NT2/D1 (cell line): ENCODE data around the gene SPOCK1.

Source experiments
- DNase-seq: peaks from one replicate; pipeline ENCODE4 v3.0.0-alpha.2; 2011; ENCODE audit warnings: low read depth, low spot score
- H3K27me3 ChIP-seq: 2 replicates; pipeline ENCODE4 v1.6.0; 2011; ENCODE audit warnings: mild to moderate bottlenecking; ENCODE audit not compliant: insufficient read length, insufficient read depth
- H3K36me3 ChIP-seq: 2 replicates; pipeline ENCODE4 v1.6.1; 2011; ENCODE audit warnings: mild to moderate bottlenecking, low read length, mixed read lengths; ENCODE audit not compliant: insufficient read depth, insufficient read length
- H3K4me1 ChIP-seq: 2 replicates; pipeline ENCODE4 v1.5.1; 2011; ENCODE audit not compliant: insufficient read depth, insufficient read length
- H3K4me3 ChIP-seq: 2 replicates; pipeline ENCODE4 v1.5.1; 2011; ENCODE audit warnings: low read depth; ENCODE audit not compliant: insufficient read length
- H3K9ac ChIP-seq: 2 replicates; pipeline ENCODE4 v1.6.0; 2011; ENCODE audit warnings: low read depth; ENCODE audit not compliant: insufficient read length
- H3K9me3 ChIP-seq: 2 replicates; pipeline ENCODE4 v1.5.1; 2011; ENCODE audit warnings: mild to moderate bottlenecking, low read length; ENCODE audit not compliant: insufficient read depth
- SUZ12 ChIP-seq: IDR thresholded peaks from 2 replicates; pipeline ENCODE4 v1.6.1; 2011; ENCODE audit not compliant: insufficient read length, insufficient read depth; ENCODE audit errors: extremely low read depth
- YY1 ChIP-seq: IDR thresholded peaks from 2 replicates; pipeline ENCODE4 v1.6.1; 2011; ENCODE audit not compliant: insufficient read length, insufficient read depth
- ZNF274 ChIP-seq: IDR thresholded peaks from 2 replicates; pipeline ENCODE4 v1.6.1; 2011; ENCODE audit warnings: mild to moderate bottlenecking, low read depth, low read length

SPOCK1 gene

DNA sequence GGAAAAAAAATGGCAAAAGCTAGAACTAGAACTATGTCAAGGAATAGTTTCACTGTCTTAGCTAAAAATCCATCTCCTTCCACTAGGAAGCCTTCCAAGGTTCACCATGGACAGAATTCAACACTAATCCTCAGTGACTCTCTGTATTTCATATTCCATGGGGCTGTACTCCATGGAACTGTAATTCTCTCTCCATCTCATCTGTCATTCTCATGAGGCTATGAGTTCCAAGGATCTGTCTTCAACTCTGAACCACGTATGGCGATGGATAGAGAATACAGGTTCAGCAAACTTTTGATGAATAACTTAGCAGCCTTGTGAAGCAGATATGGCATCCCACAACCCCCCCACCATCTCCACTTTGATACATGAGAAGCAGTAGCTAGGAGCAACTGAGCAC lies 184.0 kb downstream of the SPOCK1 start:
- no peaks in the 10 kb centered on the region for H3K9me3 ChIP-seq
- no peak for DNase-seq
- H3K36me3 ChIP-seq = no peaks in the 10 kb centered on the region
- no peaks in the 10 kb centered on the region for H3K4me1 ChIP-seq
- no peaks in the 10 kb centered on the region for H3K27me3 ChIP-seq
- no peak overlapping the region for H3K9ac ChIP-seq
- H3K4me3 ChIP-seq = no peak overlapping the region
- TF ChIP-seq ZNF274 (no peak), YY1 (no peak), SUZ12 (no peak)

DNA sequence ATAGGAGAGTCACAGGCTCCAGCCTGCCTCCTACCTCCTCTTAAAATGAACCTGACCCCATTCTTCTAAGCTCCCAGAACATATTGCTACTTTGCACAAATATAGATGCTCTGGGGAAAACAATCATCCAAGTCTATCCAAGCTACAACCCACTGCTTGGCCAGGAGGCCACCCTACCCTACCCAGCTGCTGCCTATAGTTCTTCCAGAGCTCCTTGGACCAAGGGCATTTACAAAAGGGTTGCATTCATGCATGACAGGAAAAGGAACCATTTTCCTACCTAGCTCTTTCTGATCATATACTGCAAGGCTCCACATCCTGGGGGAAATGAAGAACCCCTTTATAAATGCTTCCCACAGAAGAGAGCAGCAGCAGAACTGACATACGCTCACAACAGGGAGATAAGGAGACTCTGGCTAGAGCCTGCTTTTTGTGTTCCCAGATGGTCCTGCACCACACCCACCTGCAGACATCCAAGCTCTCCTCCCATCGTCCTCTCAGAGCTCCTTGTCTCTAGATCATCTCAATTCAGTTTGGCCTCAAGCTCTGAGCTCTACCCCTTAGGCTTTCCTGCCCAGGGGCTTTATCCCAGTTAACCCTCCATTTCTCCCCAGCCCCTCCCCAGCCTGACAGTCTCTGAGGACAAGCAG lies 185.5 kb downstream of the SPOCK1 start:
- no peaks in the 10 kb centered on the region for H3K4me1 ChIP-seq
- TF ChIP-seq YY1 (no peak), SUZ12 (no peak), ZNF274 (no peak)
- no peak for DNase-seq
- H3K36me3 ChIP-seq = no peaks in the 10 kb centered on the region
- no peak overlapping the region for H3K9ac ChIP-seq
- no peak overlapping the region for H3K4me3 ChIP-seq
- H3K9me3 ChIP-seq = no peaks in the 10 kb centered on the region
- H3K27me3 ChIP-seq = no peaks in the 10 kb centered on the region

DNA sequence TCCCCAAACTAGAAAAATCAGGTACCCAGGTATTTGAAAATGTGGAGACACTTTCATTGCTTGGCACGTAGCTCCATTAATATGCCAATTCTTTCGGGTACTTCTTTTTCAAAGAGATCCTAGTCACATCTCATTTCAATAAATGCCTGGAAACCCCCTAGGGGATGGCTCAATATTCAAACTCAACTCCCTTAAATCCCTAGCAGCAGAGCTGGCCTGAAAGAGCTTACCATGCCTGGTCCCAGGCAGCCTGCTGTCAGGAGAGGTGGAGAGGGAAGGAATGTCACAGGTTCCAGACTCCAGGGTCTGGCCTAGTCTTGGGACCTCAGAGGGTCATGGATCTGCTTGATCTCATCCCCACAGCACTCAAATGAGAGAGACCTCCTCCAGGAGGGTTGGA lies 187.1 kb downstream of the SPOCK1 start:
- Histone ChIP-seq H3K4me3 (no peak overlapping the region), H3K9me3 (no peaks in the 10 kb centered on the region), H3K9ac (no peak overlapping the region), H3K4me1 (no peaks in the 10 kb centered on the region), H3K27me3 (no peaks in the 10 kb centered on the region), H3K36me3 (no peaks in the 10 kb centered on the region)
- no peak for TF ChIP-seq ZNF274
- TF ChIP-seq YY1 = no peak
- no peak for TF ChIP-seq SUZ12
- peak; percentile 9 for DNase-seq

DNA sequence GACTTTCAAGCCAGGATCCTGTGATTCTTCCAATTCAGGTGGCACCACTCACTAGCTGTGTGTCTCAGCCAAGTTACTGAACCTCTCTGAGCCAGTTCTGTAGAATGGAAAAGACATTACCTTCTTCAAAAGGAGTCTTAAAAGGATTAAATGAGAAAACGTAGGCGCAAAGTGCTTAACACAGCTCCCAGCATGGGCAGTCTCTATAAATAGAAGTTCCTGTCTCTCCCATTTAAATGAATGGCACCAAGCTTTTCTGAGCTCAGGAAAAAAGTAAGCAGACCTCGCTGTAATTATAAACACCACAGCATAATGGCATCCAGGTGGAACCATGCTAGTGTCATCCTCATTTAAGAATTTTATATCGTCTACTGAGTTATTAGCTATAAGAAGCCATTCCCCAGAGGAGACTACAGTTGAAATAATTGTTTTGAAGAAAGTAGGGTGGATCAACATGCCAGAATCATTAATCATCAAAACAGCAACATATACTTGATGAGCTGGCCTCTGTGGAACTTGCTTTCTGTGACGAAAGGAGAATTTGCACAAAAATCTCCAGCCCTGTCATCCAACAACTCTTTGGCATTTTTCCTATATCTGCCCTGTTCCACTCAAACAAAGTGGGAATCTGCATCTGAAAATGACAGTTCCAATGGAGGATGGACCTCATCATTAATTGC lies 188.9 kb downstream of the SPOCK1 start:
- no peak for TF ChIP-seq YY1
- no peak for TF ChIP-seq ZNF274
- no peak for TF ChIP-seq SUZ12
- Histone ChIP-seq H3K9me3 (no peaks in the 10 kb centered on the region), H3K36me3 (no peaks in the 10 kb centered on the region), H3K4me3 (no peak overlapping the region), H3K27me3 (no peaks in the 10 kb centered on the region), H3K9ac (no peak overlapping the region), H3K4me1 (no peaks in the 10 kb centered on the region)
- no peak for DNase-seq

DNA sequence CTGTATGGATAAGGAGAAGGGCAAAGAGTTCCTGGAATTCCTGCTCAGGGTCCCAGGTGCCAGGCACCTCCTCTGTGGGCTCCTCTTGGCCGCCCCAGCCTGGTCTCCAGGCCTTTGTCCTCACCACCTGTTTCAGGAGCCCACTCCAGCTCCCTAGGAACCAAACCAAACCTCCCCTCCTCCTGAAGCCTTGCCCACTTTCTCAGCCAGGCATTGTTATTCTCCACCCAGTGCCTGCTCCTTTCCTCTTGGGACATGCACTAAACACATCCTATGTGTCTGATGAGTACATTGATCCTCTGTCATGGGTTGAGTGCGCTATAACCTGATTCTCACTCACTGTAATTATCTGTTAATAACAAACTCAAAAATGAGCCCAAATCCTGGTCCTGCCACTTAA lies 189.8 kb downstream of the SPOCK1 start:
- TF ChIP-seq SUZ12 (no peak), ZNF274 (no peak), YY1 (no peak)
- Histone ChIP-seq H3K36me3 (no peaks in the 10 kb centered on the region), H3K4me3 (no peak overlapping the region), H3K4me1 (no peaks in the 10 kb centered on the region), H3K9ac (no peak overlapping the region), H3K9me3 (no peaks in the 10 kb centered on the region), H3K27me3 (no peaks in the 10 kb centered on the region)
- DNase-seq = no peak

DNA sequence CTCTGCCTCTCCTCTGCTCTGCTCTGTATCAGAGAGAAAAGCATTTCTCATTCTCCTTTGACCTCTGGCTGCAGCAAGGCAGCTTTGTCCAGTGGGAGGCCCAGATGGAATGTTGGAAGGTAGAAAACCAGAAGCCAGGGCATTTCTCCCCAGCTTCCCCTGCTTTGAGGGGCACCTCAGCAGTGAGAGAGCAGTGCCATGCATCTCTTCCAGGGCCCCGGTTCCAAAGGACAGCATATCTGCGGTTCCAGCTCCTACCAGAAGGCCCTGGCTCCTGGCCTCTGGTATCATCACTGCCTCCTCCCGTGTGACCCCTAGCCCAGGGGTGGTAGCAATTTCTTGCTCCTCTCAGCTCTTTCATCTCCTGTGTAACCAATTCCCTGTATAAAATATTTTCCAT lies 190.8 kb downstream of the SPOCK1 start:
- H3K4me3 ChIP-seq = no peak overlapping the region
- no peaks in the 10 kb centered on the region for H3K4me1 ChIP-seq
- TF ChIP-seq YY1 (no peak), ZNF274 (no peak), SUZ12 (no peak)
- no peaks in the 10 kb centered on the region for H3K27me3 ChIP-seq
- DNase-seq = no peak
- H3K9ac ChIP-seq = no peak overlapping the region
- no peaks in the 10 kb centered on the region for H3K36me3 ChIP-seq
- no peaks in the 10 kb centered on the region for H3K9me3 ChIP-seq

DNA sequence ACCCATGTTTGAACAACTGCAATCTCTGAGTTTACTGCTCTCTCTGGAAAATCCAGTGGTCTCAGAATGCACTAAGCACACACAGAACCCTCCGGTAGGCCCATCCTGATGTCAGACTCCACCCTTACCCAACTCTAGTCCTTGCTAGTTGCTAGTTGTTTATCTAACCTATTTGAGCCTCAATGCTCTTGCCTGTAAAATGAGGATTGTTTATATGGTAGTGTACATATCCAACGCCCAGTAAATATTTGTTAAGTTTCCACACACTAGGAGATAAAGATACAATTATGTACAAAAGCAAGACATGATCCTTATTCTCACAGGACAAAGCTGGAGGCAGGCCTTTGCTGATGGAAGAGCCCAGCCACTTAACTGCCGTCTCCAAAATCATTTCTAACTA lies 192.2 kb downstream of the SPOCK1 start:
- Histone ChIP-seq H3K4me3 (no peak overlapping the region), H3K27me3 (no peaks in the 10 kb centered on the region), H3K4me1 (no peaks in the 10 kb centered on the region), H3K9me3 (no peaks in the 10 kb centered on the region), H3K36me3 (no peaks in the 10 kb centered on the region), H3K9ac (no peak overlapping the region)
- no peak for DNase-seq
- TF ChIP-seq YY1 (no peak), ZNF274 (no peak), SUZ12 (no peak)
